RWPE1 (cell line): ENCODE results near the gene BAHCC1.

Experiments used
- CTCF ChIA-PET: fragments of 350-600 bp; sonication (Branson Sonifier 250); formaldehyde crosslinking; extraction: SDS; loops from one replicate; lab custom pipeline; 2021; lab: Yijun Ruan, JAX
- POLR2A ChIA-PET: fragments of 400-600 bp; formaldehyde crosslinking; extraction: SDS; loops from one replicate; lab custom pipeline; 2020; ENCODE audit warnings: antibody characterized with exemption; ENCODE audit not compliant: low non-redundant PET; lab: Yijun Ruan, JAX
- DNase-seq: peaks from one replicate; pipeline ENCODE4 v3.0.0; 2012; ENCODE audit warnings: low spot score
- H3K27ac ChIP-seq: fragments of 450-650 bp; 2 replicates; pipeline ENCODE4 v1.5.1; 2017
- CTCF ChIP-seq: fragments of 450-650 bp; conservative IDR thresholded peaks from 2 replicates; pipeline ENCODE4 v1.5.1; 2017; ENCODE audit warnings: low read depth, mild to moderate bottlenecking

Gene BAHCC1

GRCh38 chr17:81470944-81471817 lies 75.9 kb downstream of the BAHCC1 start:
- ChIA-PET CTCF (no interaction called here), POLR2A (no interaction called here)
- TF ChIP-seq CTCF = no peak
- DNase-seq = no peak
- peak overlapping the region; percentile 33 for H3K27ac ChIP-seq

- DNase-seq = peak; percentile 61
- ChIA-PET POLR2A (no interaction called here), CTCF (interaction anchor here (0.6 kb wide), 1 partner anchor 107 kb away, joined by 4 read pairs; no protein-coding TSS in a partner anchor)
- TF ChIP-seq CTCF = no peak
- H3K27ac ChIP-seq = peak overlapping the region; percentile 33; the same call in 1 of the 2 replicates
Measured at GRCh38 chr17:81471818-81472456, 76.7 kb downstream of the BAHCC1 start.

- H3K27ac ChIP-seq = no peak overlapping the region
- no peak for DNase-seq
- no peak for TF ChIP-seq CTCF
- POLR2A ChIA-PET = no interaction called here
- CTCF ChIA-PET = interaction anchor here (0.5 kb wide), 1 partner anchor 8 kb away, joined by 3 read pairs; no protein-coding TSS in a partner anchor
Measured at GRCh38 chr17:81473019-81473418, 77.8 kb downstream of the BAHCC1 start.

GRCh38 chr17:81474958-81475357 lies 79.7 kb downstream of the BAHCC1 start:
- no peak for DNase-seq
- no peak for TF ChIP-seq CTCF
- H3K27ac ChIP-seq = no peak overlapping the region
- ChIA-PET CTCF (no interaction called here), POLR2A (no interaction called here)

- ChIA-PET CTCF (no interaction called here), POLR2A (no interaction called here)
- no peak for TF ChIP-seq CTCF
- no peak overlapping the region for H3K27ac ChIP-seq
- DNase-seq = no peak
Measured at GRCh38 chr17:81476097-81476496, 80.8 kb downstream of the BAHCC1 start.

GRCh38 chr17:81476635-81477034 lies 81.4 kb downstream of the BAHCC1 start:
- no peak overlapping the region for H3K27ac ChIP-seq
- no peak for TF ChIP-seq CTCF
- POLR2A ChIA-PET = no interaction called here
- no peak for DNase-seq
- CTCF ChIA-PET = no interaction called here
